ENCODE data around the gene TMEM179. TPM values are rescaled to one million over a fixed set of nuclear protein-coding genes. Genes with fewer than 3 reads are reported as not detected.

TMEM179 gene
- total RNA-seq, 1 donor = not detected

GRCh38 chr14:104588066-104588857, 16.3 kb downstream of the TMEM179 start:
- no peak for DNase-seq (ENCODE audit: low read depth)
- TF ChIP-seq, protein P1, sequence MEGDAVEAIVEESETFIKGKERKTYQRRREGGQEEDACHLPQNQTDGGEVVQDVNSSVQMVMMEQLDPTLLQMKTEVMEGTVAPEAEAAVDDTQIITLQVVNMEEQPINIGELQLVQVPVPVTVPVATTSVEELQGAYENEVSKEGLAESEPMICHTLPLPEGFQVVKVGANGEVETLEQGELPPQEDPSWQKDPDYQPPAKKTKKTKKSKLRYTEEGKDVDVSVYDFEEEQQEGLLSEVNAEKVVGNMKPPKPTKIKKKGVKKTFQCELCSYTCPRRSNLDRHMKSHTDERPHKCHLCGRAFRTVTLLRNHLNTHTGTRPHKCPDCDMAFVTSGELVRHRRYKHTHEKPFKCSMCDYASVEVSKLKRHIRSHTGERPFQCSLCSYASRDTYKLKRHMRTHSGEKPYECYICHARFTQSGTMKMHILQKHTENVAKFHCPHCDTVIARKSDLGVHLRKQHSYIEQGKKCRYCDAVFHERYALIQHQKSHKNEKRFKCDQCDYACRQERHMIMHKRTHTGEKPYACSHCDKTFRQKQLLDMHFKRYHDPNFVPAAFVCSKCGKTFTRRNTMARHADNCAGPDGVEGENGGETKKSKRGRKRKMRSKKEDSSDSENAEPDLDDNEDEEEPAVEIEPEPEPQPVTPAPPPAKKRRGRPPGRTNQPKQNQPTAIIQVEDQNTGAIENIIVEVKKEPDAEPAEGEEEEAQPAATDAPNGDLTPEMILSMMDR (IDR thresholded peaks at IDR 0.05; ENCODE audit: insufficient read depth, low read length) = no peak

DNA sequence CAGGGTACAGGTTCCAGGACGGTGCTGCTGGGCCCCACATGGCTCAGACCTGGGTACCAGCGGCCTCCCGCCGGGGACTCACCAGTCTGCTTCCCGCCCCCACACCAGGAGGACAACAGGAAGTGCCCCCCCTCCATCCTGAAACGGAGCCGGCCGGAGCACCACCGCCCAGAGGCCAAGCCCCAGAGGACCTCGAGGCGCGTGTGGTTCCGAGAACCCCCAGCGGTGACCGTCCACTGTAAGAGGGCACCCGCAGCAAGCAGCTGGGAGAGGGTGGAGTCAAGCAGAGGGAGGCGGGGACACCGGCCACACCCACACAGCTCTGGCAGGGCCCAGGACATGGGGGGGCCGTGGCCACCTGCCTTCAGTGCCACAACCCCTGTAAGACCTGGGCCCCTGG, 16.9 kb downstream of the TMEM179 start:
- H3K4me3 ChIP-seq (ENCODE audit: low read depth, low read length) = no peak overlapping the region
- no peak for DNase-seq (ENCODE audit: low read depth)
- TF ChIP-seq, protein P1 (IDR thresholded peaks at IDR 0.05; ENCODE audit: insufficient read depth, low read length) = no peak

More at GRCh38 chr14:104588066-104588857, 16.3 kb downstream of the TMEM179 start:
- no peak overlapping the region for H3K4me3 ChIP-seq (ENCODE audit: low read depth, low read length)

- TF ChIP-seq, protein P1 (IDR thresholded peaks at IDR 0.05; ENCODE audit: insufficient read depth, low read length) = no peak
- H3K4me3 ChIP-seq (ENCODE audit: low read depth, low read length) = no peak overlapping the region
- DNase-seq (ENCODE audit: low read depth) = no peak
Measured at GRCh38 chr14:104586832-104587620, 17.5 kb downstream of the TMEM179 start.

DNA sequence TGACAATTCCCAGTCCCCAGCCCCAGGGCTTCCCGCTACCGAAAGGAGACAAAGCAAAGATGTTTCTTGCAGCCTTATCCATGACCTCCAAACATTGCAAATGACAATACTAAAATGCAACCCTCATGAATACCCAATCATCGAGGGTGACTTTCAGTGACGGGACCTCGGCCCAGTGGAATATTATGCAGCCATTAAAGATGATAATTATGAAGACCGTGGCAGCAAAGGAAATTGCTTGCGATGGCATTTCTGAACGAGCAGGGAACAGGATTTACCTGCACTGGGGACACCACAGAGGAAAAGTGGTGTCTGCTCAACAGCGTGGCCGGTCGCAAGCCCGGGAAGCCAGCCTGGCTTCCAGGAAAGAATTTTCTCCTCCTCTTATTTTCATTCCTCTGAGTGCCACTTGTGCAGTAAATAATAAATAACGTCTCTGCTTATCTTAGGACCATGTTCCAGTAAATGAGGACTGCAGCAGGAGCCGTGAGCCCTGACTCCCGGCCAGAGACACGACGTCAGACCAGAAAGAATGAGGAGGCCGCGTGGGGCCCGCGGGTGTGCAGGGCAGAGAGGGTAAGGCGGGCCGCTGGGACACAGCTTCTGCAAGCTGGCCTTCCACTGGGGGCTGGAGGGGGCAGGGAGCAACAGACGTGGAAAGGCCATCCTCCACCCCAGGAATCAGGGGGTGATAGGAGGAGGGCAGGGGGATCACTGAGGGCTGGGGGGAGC, 18.4 kb downstream of the TMEM179 start:
- DNase-seq (ENCODE audit: low read depth) = no peak
- no peak overlapping the region for H3K4me3 ChIP-seq (ENCODE audit: low read depth, low read length)
- TF ChIP-seq, protein P1 (IDR thresholded peaks at IDR 0.05; ENCODE audit: insufficient read depth, low read length) = no peak

DNA sequence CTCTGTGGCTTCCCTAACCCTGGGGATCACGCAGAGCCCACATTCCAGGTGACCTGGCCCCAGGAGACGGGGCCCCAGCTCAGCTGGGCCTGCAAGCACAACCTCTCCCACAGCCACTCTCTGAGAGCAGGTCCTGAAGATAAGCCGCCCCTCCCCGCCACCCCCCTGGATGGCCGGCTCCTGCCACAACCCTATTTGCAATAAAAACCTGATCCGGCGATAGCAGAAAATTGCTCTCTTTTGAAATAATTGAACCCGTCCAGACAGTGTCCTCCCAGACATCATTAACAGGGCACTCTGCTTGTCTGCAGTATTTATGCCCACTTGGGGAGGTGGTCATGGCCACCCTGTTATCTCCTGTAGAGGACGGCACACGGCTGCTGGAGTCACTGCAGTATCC, 20.0 kb downstream of the TMEM179 start:
- H3K4me3 ChIP-seq (ENCODE audit: low read depth, low read length) = no peak overlapping the region
- no peak for DNase-seq (ENCODE audit: low read depth)
- TF ChIP-seq, protein P1 (IDR thresholded peaks at IDR 0.05; ENCODE audit: insufficient read depth, low read length) = no peak

- DNase-seq (ENCODE audit: low read depth) = no peak
- H3K4me3 ChIP-seq (ENCODE audit: low read depth, low read length) = no peak overlapping the region
- TF ChIP-seq, protein P1 (IDR thresholded peaks at IDR 0.05; ENCODE audit: insufficient read depth, low read length) = no peak
Measured at GRCh38 chr14:104583424-104584306, 20.9 kb downstream of the TMEM179 start.

Data from fibroblast of the aortic adventitia (primary cell).